Measurements from ENCODE around the gene REXO2.

DNA sequence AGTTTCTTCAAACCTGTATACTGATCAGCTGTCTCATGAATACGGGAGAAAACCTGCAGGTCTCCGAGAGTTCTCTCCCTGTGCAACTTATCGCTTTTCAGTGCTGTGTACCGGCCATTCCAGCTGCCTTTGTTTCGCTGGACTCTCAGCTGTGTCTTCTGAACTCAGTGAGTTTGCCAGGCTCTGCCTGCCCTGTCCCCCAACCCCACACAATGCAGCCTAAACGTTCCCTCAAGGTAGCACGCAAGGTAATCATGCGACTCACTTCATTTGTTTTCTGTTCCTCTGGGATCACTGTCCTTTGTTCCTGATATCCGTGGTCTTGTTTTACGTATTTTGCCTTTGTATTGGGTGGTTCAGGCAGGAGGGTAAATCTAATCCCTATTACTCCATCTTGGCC lies 25.3 kb upstream of the REXO2 start:
- TF ChIP-seq POLR2A (IDR thresholded peaks at IDR 0.05): no peak
- TF ChIP-seq, protein P1, sequence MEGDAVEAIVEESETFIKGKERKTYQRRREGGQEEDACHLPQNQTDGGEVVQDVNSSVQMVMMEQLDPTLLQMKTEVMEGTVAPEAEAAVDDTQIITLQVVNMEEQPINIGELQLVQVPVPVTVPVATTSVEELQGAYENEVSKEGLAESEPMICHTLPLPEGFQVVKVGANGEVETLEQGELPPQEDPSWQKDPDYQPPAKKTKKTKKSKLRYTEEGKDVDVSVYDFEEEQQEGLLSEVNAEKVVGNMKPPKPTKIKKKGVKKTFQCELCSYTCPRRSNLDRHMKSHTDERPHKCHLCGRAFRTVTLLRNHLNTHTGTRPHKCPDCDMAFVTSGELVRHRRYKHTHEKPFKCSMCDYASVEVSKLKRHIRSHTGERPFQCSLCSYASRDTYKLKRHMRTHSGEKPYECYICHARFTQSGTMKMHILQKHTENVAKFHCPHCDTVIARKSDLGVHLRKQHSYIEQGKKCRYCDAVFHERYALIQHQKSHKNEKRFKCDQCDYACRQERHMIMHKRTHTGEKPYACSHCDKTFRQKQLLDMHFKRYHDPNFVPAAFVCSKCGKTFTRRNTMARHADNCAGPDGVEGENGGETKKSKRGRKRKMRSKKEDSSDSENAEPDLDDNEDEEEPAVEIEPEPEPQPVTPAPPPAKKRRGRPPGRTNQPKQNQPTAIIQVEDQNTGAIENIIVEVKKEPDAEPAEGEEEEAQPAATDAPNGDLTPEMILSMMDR (IDR thresholded peaks at IDR 0.05): no peak
